NCI-H460 (cell line): Measurements from ENCODE around the gene DPF3. TPM values are rescaled to one million over a fixed set of nuclear protein-coding genes. Genes with fewer than 3 reads are reported as not detected.

ENCODE experiments used
- DNase-seq: peaks from one replicate; pipeline ENCODE4 v3.0.0-alpha.2; 2016; ENCODE audit warnings: low read depth; ENCODE audit errors: extremely low read depth
- total RNA-seq: library from RNA; depleted of rRNA; stranded (reverse); fragments of >200 nt; shearing (Covaris generic); gene quantifications from 2 replicates; pipeline ENCODE4 v1.2.3, GENCODE V29; 2014

DPF3 gene
- total RNA-seq, 1 experiment from 2014 or later: not detected

DNA sequence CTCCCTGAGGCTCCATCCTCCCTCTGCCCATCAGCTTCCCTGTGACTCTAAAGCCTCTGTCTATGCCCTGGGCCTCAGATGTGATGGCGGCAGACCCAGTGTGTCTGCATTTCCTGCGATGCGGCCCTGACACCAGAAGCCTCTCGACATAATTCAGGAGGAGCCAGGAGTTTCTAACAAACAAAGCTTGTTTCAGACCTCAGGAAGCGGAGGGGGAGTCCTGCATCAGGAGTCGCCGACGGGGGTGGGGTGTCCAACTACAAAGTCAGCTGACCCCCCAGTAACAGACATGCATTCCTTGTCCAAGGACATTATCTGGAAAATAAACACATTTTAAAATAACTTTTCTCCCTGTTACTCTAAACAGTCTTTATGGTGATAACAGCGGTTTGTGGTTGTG, 167.5 kb downstream of the DPF3 start:
- no peak for DNase-seq

GRCh38 chr14:72723858-72724530, 169.9 kb downstream of the DPF3 start:
- DNase-seq: no peak

DNA sequence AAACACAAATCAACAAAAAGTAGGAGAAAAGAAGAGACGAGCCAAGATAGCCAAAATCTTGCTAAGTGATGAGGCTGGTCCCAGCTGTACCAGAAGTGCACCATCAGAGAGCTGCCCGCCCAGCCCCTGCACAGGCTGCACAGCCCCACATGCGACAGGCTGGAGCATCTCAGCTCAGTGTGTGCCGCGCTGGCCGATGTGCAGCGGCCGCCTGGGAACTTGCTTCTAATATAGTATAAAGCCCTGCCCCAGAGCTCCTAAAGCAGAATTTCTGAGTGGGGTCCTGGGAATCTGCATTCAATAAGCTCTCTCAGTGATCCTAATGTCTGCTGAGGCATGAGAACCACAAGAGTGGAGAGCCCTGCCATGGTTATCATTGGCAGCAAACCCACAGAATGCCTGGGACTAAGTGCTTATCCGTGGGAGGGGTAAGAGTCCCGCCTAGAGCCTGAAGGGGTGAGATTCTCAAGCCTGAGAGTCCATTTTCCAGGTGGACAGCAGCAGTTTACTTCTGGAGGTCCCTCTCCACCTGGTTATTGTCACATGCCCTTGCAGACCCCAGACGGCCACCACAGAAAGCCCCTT, 171.6 kb downstream of the DPF3 start:
- DNase-seq: no peak

DNA sequence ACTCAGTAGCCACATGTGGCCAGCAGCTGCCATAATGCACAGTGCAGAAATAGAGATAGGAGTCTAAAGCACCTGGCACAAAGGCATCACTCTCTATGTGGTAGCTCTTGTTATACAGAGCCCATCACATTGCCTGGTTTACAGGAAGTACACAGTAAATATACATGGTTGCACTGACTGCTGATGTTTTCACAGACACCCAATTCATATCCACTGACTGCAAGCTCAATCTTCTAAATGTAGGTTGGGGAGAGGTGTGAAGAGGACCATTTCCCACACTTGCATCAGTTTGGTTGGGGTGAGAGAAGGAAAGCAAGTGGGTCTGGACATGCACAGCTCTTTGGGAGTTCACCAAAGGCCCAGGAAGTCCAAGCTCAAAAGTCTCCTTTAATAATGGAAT, 172.8 kb downstream of the DPF3 start:
- DNase-seq: no peak

GRCh38 chr14:72717220-72717619, 176.7 kb downstream of the DPF3 start:
- DNase-seq: no peak

- DNase-seq: no peak
Observed at GRCh38 chr14:72716476-72716875, 177.4 kb downstream of the DPF3 start.

DNA sequence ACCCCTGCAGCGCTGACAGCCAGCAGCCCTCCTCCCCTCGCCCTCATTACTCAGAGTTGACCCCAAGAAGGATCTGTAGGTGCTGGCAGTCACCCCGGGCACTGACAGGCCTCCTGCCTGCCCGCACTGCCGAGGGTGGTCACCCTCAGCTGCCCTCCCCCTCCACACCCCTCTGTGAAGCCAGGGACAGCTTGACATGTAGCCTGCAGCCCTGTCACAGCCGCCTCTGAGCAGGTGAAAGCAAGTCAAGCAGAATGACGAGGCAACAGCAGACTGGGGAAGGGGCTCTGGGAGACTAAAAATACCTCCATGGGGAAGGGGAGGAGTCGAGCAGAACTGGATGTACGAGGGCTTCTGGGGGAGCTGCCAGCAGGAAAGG, 178.1 kb downstream of the DPF3 start:
- DNase-seq: no peak

GRCh38 chr14:72715215-72715849, 178.6 kb downstream of the DPF3 start:
- DNase-seq: no peak

DNA sequence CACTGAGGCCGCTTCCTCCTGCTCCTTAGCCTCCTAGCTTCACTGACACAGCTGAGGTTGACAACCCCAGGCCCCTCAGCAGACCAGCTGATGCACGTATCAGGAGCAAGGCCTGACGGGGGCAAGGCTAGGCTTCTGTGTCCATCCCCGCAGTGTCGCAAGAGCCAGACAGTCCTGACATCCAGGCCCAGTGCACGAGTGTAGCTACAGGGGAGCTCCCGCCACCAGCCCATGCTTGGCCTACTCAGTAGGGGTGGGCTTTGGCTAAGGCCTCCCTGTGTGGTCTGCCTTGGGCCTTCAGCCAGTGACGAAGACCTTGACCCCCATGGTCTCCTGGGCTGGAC, 179.1 kb downstream of the DPF3 start:
- no peak for DNase-seq

GRCh38 chr14:72714094-72714493, 179.8 kb downstream of the DPF3 start:
- DNase-seq: no peak

DNA sequence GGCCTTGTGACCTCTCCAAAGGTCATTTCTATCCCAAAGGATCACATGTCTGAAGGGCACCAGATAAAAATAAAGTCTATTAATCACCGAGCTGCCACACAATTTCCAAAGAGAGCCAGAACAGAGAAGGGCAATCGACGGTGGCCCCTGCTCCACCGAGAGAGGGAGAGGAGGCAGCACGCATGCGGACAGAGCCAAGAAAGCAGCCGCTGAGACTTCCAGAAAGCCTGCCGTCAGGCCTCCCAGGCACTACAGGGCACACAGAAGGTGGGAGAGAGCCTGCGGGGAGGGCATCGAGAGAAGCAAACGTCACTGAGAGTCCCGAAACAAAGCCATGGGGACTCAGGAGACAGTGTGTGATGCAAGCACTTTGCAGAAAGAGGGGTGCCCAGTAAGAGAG, 182.0 kb downstream of the DPF3 start:
- DNase-seq: no peak

DNA sequence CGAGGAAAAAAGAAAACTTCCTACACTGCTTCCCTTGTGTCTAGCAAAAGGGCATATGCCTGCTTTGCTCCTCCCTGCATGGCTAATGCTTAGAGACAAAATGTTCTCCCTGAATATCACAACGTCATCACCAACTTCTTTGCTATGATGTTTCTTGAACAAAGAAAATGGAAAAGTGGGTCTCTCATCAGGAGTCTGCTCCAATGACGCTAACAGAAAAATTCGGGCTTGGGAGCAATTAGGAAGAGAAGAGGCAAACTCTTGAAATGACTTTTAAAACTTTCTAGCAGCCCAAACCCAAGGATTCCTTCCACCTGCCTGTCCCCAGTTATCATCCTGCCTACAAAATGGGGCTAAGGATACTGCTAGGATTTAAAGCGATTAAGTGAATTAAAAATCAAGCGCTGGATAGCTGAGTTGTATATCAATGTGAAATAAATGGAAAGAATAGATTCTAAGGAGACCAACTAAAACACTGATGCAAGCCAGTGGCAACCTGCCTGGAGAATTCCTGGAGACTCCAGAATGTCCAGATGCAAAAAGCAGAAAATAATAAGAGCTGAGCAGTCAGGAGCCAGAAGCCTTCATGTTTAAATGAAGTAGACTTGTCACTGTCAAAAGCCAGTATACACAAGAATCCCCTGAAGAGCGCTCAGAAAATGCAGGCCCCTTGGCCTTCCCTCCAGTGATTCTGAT, 183.8 kb downstream of the DPF3 start:
- no peak for DNase-seq

DNA sequence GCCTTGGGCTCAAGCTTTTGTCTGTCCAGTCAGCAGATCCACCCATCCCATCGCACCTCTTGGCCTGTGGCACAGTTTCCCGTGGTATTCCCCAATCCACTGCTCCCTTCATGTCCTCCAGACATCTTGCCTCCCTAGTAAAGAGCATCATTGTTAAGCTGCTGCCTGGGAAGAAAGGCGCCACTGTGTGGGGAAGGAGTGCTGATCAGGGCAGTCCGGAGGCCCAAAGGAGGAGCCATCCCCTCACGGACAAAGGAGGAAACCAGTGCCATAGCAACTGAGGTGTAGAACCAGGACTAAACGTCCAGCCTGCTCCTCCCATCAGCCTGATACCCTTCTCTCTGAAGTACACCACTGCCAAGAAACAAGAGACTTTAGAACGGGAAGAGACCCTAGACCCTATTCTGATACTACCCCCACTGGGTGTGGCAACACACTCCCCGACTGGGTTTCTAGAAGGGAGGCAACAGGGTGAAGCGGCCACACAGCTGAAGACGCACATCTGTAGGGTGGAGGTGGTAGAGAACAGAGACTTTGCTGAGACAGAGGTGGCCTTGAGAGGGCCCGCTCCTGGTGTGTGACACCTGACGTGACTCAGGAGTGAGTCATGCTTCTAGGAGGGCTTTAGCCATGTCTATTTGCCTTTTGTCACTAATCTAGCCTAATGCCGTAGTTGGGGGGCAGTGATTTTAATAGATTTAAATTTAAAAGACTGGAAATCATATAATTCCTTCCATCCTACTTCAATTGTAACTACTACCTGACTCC, 185.0 kb downstream of the DPF3 start:
- DNase-seq: no peak

DNA sequence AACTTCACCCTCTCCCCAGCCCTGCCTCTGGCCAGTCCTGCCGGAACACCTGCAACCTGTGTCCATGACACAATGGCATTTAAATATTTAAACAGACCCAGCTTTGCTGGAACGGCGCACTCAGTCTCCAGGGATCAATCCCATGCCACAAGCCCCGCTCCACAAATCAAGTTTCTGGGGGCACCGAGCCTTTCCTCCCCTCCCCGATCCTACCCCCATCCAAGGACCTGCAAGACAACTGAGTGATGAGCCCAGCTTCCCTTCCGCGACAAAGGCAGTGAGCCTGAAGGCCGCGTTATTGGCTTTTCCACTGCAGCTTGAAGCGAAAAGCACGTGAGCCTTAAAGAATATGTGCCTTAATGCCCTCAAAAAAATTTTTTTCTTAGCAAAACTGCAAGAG, 185.7 kb downstream of the DPF3 start:
- DNase-seq: no peak

GRCh38 chr14:72706485-72706884, 187.4 kb downstream of the DPF3 start:
- no peak for DNase-seq

DNA sequence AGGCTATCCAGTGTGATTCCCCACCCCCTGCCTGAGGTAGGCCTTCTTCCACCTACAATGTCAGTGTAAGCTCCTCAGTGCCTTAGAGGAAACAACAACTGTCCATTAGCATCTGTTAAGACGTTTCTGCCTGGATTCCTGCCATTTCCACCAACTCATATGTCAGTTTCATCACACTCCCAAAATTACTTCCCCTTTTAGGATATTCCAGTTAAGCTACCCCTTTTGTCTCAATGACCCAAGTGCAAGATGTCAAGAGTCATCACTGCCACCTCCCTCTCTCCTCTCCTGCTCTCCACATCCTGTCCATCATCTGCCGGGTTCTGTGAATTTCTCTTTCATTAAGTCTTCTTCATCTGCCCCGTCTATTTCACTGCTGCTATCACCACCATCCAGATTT, 189.4 kb downstream of the DPF3 start:
- DNase-seq: no peak

- DNase-seq: no peak
Observed at GRCh38 chr14:72701605-72702004, 192.3 kb downstream of the DPF3 start.

GRCh38 chr14:72701237-72701565, 192.7 kb downstream of the DPF3 start:
- DNase-seq: no peak

DNA sequence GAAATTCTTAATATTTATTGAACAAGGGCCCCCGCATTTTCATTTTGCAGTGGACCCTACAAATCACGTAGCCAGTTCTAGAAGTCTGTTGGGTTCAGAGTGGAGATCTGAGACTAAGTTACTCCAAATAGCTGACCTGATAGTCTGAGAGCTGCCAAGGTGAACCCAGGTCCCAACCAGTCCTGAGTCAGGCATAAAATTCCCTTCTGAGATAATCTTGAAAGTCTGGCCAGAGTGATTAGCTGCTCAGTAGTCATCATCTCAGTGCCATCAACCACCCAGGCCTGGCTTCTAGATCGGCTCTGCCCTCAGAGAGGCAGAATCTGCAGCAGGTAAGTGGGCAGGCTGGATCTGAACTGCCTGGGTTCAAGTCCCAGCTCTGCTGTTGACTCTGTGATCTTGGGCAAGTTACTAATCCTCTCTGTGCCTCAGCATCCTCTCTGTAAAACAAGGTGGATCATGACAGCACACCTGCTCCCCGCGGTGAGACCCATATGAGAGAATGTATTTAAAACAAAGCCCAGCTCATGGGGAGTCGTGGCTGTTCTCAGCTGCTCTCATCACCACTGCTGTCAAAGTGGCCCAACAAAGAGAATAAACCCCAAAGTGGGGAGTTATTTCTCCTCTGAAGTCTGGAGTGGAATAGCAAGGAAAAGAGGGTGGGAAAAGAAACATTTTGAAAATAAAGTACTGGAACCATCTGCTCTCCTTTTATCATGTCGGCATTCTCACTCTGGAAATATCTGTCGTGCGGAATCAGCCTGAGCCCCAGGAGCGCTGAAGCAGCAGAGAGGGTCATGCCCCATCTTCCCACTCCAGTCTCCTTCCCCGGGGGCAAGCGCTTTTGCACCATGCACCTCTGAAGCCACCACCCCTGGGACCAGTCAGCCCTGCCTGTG, 193.3 kb downstream of the DPF3 start:
- no peak for DNase-seq

DNA sequence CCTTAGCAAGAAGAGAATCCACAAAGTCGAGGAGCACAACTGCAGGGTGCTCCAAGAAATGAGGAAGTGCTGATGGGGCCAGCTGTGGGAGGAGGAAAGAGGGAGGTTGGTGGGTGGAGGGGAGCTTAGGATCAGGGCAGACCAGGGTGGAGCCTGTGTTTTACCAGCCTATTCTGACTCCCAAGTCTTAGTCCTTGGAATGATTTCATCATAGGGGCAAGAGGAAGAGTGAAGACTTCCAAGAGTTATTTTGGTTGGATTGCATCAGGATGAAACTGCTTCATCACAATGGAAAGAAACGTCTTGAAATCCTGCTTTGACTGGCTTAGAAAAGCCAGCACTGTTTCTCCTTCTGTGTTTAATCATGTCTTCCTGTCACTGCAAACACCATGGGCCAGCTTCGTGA, 194.0 kb downstream of the DPF3 start:
- DNase-seq: no peak
